ENCODE data around the gene TAF1D.

TAF1D gene

DNA sequence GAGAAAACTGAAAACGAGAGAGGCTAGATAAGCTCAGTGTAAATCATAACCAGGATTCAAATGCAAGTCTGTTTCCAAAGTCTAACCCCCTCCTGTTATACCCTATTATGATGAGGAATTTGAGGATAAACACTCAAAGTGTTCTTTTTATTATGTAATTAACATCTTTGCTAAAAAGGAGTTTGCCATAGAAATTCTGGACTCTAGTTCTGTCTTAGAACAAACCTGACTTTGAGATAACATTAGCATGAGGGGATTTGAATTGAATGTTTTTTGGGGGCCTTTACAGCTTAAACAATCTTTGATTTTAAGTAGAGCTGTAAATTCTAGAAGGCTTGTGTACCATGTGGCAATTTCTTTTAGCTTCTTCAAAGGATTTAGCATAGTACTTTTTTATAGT, 9.7 kb upstream of the TAF1D start:
- TF ChIP-seq FOXP2 (optimal IDR thresholded peaks at IDR 0.05; ENCODE audit: borderline replicate concordance, extremely low read depth, extremely low read length, insufficient read depth) (no peak), TAF1 (IDR thresholded peaks at IDR 0.05; ENCODE audit: borderline replicate concordance, insufficient read depth, low read length) (no peak)
- TF ChIP-seq, protein P1, sequence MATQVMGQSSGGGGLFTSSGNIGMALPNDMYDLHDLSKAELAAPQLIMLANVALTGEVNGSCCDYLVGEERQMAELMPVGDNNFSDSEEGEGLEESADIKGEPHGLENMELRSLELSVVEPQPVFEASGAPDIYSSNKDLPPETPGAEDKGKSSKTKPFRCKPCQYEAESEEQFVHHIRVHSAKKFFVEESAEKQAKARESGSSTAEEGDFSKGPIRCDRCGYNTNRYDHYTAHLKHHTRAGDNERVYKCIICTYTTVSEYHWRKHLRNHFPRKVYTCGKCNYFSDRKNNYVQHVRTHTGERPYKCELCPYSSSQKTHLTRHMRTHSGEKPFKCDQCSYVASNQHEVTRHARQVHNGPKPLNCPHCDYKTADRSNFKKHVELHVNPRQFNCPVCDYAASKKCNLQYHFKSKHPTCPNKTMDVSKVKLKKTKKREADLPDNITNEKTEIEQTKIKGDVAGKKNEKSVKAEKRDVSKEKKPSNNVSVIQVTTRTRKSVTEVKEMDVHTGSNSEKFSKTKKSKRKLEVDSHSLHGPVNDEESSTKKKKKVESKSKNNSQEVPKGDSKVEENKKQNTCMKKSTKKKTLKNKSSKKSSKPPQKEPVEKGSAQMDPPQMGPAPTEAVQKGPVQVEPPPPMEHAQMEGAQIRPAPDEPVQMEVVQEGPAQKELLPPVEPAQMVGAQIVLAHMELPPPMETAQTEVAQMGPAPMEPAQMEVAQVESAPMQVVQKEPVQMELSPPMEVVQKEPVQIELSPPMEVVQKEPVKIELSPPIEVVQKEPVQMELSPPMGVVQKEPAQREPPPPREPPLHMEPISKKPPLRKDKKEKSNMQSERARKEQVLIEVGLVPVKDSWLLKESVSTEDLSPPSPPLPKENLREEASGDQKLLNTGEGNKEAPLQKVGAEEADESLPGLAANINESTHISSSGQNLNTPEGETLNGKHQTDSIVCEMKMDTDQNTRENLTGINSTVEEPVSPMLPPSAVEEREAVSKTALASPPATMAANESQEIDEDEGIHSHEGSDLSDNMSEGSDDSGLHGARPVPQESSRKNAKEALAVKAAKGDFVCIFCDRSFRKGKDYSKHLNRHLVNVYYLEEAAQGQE (IDR thresholded peaks at IDR 0.05; ENCODE audit: insufficient read depth in 1 of 2, low read depth in 2 of 2, low read length in 2 of 2) = no peak

DNA sequence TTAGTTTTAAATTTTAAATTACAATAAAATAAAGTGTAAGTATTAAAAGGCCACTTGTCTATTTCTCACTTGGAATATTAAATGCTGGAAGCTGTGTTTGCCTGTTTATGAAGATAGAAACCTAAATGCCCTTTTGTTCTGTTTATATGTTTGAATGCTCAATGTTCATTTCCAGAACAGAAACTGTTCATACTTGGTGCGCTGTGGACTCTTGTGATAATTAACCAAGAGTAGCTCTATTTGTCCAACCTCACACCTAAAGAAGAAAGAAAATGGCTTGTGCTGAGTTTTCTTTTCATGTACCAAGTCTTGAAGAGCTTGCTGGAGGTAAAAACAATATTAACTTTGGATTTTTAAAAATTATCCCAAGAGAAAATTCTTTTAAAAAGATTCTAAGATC, 5.8 kb upstream of the TAF1D start:
- TF ChIP-seq SIN3A (IDR thresholded peaks at IDR 0.05; ENCODE audit: borderline replicate concordance, insufficient read depth, low read length) = no peak

DNA sequence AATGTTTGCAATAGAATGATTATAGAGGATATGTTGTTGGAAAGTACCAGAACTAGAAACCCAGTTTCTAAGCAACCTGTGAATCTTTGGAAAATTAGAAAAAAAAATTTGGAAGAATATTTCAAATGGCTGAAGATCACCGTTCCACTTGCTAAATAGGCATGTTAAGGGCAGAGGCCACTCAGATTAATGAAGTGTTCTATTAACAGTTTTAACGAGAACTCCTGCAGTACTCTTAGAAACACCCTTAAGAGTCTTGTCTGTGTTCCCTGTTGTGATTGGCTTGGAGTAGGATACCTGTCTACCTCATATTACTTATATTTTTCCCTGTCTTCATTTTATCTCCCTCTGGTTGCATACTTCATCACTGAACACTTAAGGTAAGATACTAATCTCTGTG, 4.8 kb upstream of the TAF1D start:
- TF ChIP-seq TAF1 (IDR thresholded peaks at IDR 0.05; ENCODE audit: borderline replicate concordance, insufficient read depth, low read length) = no peak

DNA sequence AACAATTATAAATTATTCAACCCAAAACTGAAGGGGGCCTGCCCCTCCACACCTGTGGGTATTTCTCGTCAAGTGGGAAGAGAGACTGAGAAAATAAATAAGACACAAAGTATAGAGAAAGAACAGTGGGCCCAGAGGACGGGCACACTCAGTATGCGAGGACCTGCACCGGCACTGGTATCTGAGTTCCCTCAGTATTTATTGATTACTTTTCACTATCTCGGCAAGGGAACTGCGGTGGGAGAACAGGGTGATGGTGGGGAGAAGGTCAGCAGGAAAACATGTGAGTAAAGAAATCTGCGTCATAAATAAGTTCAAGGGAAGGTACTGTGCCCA, 3.3 kb upstream of the TAF1D start:
- TF ChIP-seq POLR2AphosphoS5 (IDR thresholded peaks at IDR 0.05; ENCODE audit: low read depth, low read length) = no peak
- no peak for TF ChIP-seq FOXP2 (optimal IDR thresholded peaks at IDR 0.05; ENCODE audit: borderline replicate concordance, extremely low read depth, extremely low read length, insufficient read depth)
- TF ChIP-seq, protein P1 (IDR thresholded peaks at IDR 0.05; ENCODE audit: insufficient read depth in 1 of 2, low read depth in 2 of 2, low read length in 2 of 2) = no peak
- no peak for TF ChIP-seq SIN3A (IDR thresholded peaks at IDR 0.05; ENCODE audit: borderline replicate concordance, insufficient read depth, low read length)
- TF ChIP-seq TAF1 (IDR thresholded peaks at IDR 0.05; ENCODE audit: borderline replicate concordance, insufficient read depth, low read length) = no peak

DNA sequence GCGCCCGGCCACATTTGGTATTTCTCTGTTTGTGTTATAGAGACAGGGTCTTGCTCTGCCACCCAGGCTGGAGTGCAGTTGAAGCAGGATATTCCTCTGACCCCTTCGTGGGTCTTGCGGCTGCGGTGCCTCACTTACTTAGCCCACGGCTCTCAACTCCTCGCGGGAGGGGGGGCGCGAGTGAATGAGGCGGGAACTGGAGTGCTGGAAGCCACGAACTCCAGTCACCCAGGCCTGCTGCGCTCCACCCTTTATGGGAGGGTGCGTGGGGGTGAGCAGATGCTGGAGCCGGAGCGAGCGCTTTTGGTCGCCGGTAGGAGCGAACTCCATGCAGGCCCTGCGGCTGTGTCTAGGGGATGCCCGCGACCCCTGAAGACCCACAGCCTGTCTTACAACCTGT, 2.0 kb upstream of the TAF1D start:
- TF ChIP-seq, protein P1 (IDR thresholded peaks at IDR 0.05; ENCODE audit: insufficient read depth in 1 of 2, low read depth in 2 of 2, low read length in 2 of 2) = no peak
- no peak for TF ChIP-seq TAF1 (IDR thresholded peaks at IDR 0.05; ENCODE audit: borderline replicate concordance, insufficient read depth, low read length)
- no peak for TF ChIP-seq POLR2AphosphoS5 (IDR thresholded peaks at IDR 0.05; ENCODE audit: low read depth, low read length)
- no peak for TF ChIP-seq FOXP2 (optimal IDR thresholded peaks at IDR 0.05; ENCODE audit: borderline replicate concordance, extremely low read depth, extremely low read length, insufficient read depth)
- TF ChIP-seq SIN3A (IDR thresholded peaks at IDR 0.05; ENCODE audit: borderline replicate concordance, insufficient read depth, low read length) = no peak

DNA sequence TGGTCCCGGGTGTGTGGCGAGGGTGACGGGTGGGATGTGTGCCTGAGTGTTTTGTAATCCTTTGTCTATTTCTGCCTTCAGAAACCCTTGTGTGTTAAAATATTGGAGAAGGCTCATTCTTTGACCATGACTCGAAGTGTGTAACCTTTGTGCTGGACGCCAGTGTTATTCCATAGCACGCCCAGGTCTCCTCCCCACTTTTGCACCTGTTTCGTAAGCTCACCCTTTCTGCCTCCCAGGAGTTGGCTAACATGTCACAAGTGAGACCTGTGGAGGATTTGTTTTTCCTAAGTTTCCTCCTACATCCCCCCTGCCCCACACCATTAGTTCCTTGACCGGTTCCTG, 559 bp upstream of the TAF1D start:
- TF ChIP-seq, protein P1 (IDR thresholded peaks at IDR 0.05; ENCODE audit: insufficient read depth in 1 of 2, low read depth in 2 of 2, low read length in 2 of 2) = no peak
- TF ChIP-seq TAF1 (IDR thresholded peaks at IDR 0.05; ENCODE audit: borderline replicate concordance, insufficient read depth, low read length) (no peak), SIN3A (IDR thresholded peaks at IDR 0.05; ENCODE audit: borderline replicate concordance, insufficient read depth, low read length) (0 out of 2 replicates have a peak, but pooled peaks have one; percentile 9)
